A673 (cell line): ENCODE data around the gene DIMT1. TPM values are rescaled to one million over a fixed set of nuclear protein-coding genes. Genes with fewer than 3 reads are reported as not detected.

Experiments used
- BruUV-seq: library from RNA; stranded (reverse); fragments of 400-500 nt; replicated peaks from 2 replicates; lab custom pipeline; 2021; lab: Mats Ljungman, UMichigan
- CTCF ChIA-PET: fragments of 300-600 bp; sonication (Branson Sonifier 250); formaldehyde crosslinking; loops from one replicate; lab custom pipeline; 2022; ENCODE audit warnings: antibody characterized with exemption; lab: Charles Lee
- POLR2A ChIA-PET: fragments of 300-600 bp; sonication (Branson Sonifier 250); formaldehyde crosslinking; loops from one replicate; lab custom pipeline; 2022; ENCODE audit warnings: antibody characterized with exemption; ENCODE audit not compliant: low non-redundant PET; lab: Charles Lee
- DNase-seq: peaks from one replicate; pipeline ENCODE4 v3.0.0-alpha.2; 2015; ENCODE audit warnings: low spot score
- H3K27ac ChIP-seq: fragments of 200-600 bp; sonication (generic); 2 replicates; pipeline ENCODE4 v1.5.1; 2016; ENCODE audit warnings: mixed run types, low read depth, mild to moderate bottlenecking, mixed read lengths, antibody characterized with exemption, low read length; ENCODE audit not compliant: poor library complexity, severe bottlenecking
- H3K27me3 ChIP-seq: fragments of 200-600 bp; sonication (generic); replicated peaks from 2 replicates; pipeline ENCODE4 v1.6.1; 2017; ENCODE audit warnings: mixed run types, low read depth, mild to moderate bottlenecking, mixed read lengths, antibody characterized with exemption, low read length; ENCODE audit not compliant: insufficient read depth, poor library complexity
- H3K36me3 ChIP-seq: fragments of 200-600 bp; sonication (generic); 2 replicates; pipeline ENCODE4 v1.6.1; 2016; ENCODE audit warnings: mixed run types, mild to moderate bottlenecking, mixed read lengths, antibody characterized with exemption, low read length; ENCODE audit not compliant: insufficient read depth, poor library complexity, severe bottlenecking
- H3K4me1 ChIP-seq: fragments of 200-600 bp; sonication (generic); 2 replicates; pipeline ENCODE4 v1.6.1; 2017; ENCODE audit warnings: mixed run types, mild to moderate bottlenecking, mixed read lengths, antibody characterized with exemption, low read length; ENCODE audit not compliant: insufficient read depth, poor library complexity, severe bottlenecking
- H3K4me3 ChIP-seq: fragments of 200-600 bp; sonication (generic); 2 replicates; pipeline ENCODE4 v1.5.1; 2016; ENCODE audit warnings: low read depth, mixed run types, mild to moderate bottlenecking, mixed read lengths, low read length; ENCODE audit not compliant: poor library complexity, severe bottlenecking
- H3K9me3 ChIP-seq: fragments of 200-600 bp; sonication (generic); 2 replicates; pipeline ENCODE4 v1.6.1; 2016; ENCODE audit warnings: mixed run types, low read depth, mild to moderate bottlenecking, mixed read lengths, antibody characterized with exemption, low read length; ENCODE audit not compliant: poor library complexity, severe bottlenecking
- EZH2 ChIP-seq: fragments of 200-600 bp; sonication (generic); IDR thresholded peaks from 2 replicates; pipeline ENCODE4 v1.6.1; 2017; ENCODE audit warnings: borderline replicate concordance, low read depth, mild to moderate bottlenecking, mixed read lengths, antibody characterized with exemption, low read length; ENCODE audit not compliant: poor library complexity, severe bottlenecking
- intact Hi-C: fragments of 100-400 bp; cut with micrococcal nuclease; formaldehyde crosslinking; loops from one replicate; pipeline ENCODE4 v1.10.0; 2022; ENCODE audit not compliant: unreplicated experiment
- total RNA-seq: library from RNA; stranded (reverse); gene quantifications from 2 replicates; pipeline ENCODE4 v1.2.3, GENCODE V29; 2021
- TF ChIP-seq, protein P1 (sequence below): fragments of 300-800, 200-600 bp; sonication (generic); conservative IDR thresholded peaks from 2 replicates; pipeline ENCODE4 v1.5.1; 2017; ENCODE audit warnings: low read depth, mild to moderate bottlenecking, antibody characterized with exemption, low read length, moderate library complexity, mixed read lengths

DIMT1 gene
- total RNA-seq, 1 experiment from 2014 or later = 55.1 TPM

- POLR2A ChIA-PET = no interaction called here
- Histone ChIP-seq H3K9me3 (no peaks in the 10 kb centered on the region), H3K27ac (no peak overlapping the region), H3K36me3 (no peaks in the 10 kb centered on the region), H3K4me1 (peaks cover 11% of the 10 kb centered on the region), H3K27me3 (no peaks in the 10 kb centered on the region), H3K4me3 (peak overlapping the region; percentile 95)
- TF ChIP-seq, protein P1, sequence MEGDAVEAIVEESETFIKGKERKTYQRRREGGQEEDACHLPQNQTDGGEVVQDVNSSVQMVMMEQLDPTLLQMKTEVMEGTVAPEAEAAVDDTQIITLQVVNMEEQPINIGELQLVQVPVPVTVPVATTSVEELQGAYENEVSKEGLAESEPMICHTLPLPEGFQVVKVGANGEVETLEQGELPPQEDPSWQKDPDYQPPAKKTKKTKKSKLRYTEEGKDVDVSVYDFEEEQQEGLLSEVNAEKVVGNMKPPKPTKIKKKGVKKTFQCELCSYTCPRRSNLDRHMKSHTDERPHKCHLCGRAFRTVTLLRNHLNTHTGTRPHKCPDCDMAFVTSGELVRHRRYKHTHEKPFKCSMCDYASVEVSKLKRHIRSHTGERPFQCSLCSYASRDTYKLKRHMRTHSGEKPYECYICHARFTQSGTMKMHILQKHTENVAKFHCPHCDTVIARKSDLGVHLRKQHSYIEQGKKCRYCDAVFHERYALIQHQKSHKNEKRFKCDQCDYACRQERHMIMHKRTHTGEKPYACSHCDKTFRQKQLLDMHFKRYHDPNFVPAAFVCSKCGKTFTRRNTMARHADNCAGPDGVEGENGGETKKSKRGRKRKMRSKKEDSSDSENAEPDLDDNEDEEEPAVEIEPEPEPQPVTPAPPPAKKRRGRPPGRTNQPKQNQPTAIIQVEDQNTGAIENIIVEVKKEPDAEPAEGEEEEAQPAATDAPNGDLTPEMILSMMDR = no peak
- no peak for TF ChIP-seq EZH2
- DNase-seq = no peak
- BruUV-seq = no TSS peak
- CTCF ChIA-PET = no interaction called here
- intact Hi-C loops = no loop called here
Measured at GRCh38 chr5:62413711-62414110, 10.0 kb upstream of the DIMT1 start.

GRCh38 chr5:62412549-62413329 is 9.0 kb upstream of the DIMT1 start, which contains the start of gene IPO11:
Gene IPO11, plus strand, starts transcription at chr5:62412763. Its CDS starts 24,517 bp downstream, at chr5:62437280.
- H3K9me3 ChIP-seq = no peaks in the 10 kb centered on the region
- no TSS peak for BruUV-seq
- POLR2A ChIA-PET = interaction anchor here (0.5 to 1.5 kb wide), 3 partner anchors 9 to 517 kb away, joined by 3 to 6 read pairs (median 5); partner anchors contain the start of gene DIMT1
- CTCF ChIA-PET = no interaction called here
- H3K4me3 ChIP-seq = peak within 1 kb of the TSS; percentile 95
- intact Hi-C loops = no loop called here
- H3K36me3 ChIP-seq = no peaks in the 10 kb centered on the region
- H3K27ac ChIP-seq = peak within 1 kb of the TSS; percentile 89
- DNase-seq = peak; percentile 99
- no peaks in the 10 kb centered on the region for H3K27me3 ChIP-seq
- no peak for TF ChIP-seq EZH2
- TF ChIP-seq, protein P1 = no peak
- H3K4me1 ChIP-seq = peaks cover 11% of the 10 kb centered on the region

- BruUV-seq = no TSS peak
- no peaks in the 10 kb centered on the region for H3K4me1 ChIP-seq
- POLR2A ChIA-PET = no interaction called here
- CTCF ChIA-PET = no interaction called here
- H3K4me3 ChIP-seq = no peak overlapping the region
- peaks cover 80% of the 10 kb centered on the region for H3K36me3 ChIP-seq
- no peaks in the 10 kb centered on the region for H3K9me3 ChIP-seq
- intact Hi-C loops = no loop called here
- DNase-seq = no peak
- TF ChIP-seq EZH2 = no peak
- TF ChIP-seq, protein P1 = no peak
- no peak overlapping the region for H3K27ac ChIP-seq
- no peaks in the 10 kb centered on the region for H3K27me3 ChIP-seq
Measured at GRCh38 chr5:62395210-62395950, 8.3 kb downstream of the DIMT1 start.
